ENCODE data around the gene DEGS2. TPM values are rescaled to one million over a fixed set of nuclear protein-coding genes. Genes with fewer than 3 reads are reported as not detected.

Gene DEGS2
- total and polyA plus RNA-seq, 10 donors: 0.33 to 3.2 (median 1.3) TPM

GRCh38 chr14:100104006-100104352 is 55.5 kb downstream of the DEGS2 start:
- intact Hi-C loops (cut with DNase I; ENCODE audit: low total_unique reads): loop anchor here (10.0 kb wide), 1 partner anchor 49 kb away; no protein-coding TSS in a partner anchor

GRCh38 chr14:100103250-100104005 is 56.0 kb downstream of the DEGS2 start:
- TF ChIP-seq, protein P1, sequence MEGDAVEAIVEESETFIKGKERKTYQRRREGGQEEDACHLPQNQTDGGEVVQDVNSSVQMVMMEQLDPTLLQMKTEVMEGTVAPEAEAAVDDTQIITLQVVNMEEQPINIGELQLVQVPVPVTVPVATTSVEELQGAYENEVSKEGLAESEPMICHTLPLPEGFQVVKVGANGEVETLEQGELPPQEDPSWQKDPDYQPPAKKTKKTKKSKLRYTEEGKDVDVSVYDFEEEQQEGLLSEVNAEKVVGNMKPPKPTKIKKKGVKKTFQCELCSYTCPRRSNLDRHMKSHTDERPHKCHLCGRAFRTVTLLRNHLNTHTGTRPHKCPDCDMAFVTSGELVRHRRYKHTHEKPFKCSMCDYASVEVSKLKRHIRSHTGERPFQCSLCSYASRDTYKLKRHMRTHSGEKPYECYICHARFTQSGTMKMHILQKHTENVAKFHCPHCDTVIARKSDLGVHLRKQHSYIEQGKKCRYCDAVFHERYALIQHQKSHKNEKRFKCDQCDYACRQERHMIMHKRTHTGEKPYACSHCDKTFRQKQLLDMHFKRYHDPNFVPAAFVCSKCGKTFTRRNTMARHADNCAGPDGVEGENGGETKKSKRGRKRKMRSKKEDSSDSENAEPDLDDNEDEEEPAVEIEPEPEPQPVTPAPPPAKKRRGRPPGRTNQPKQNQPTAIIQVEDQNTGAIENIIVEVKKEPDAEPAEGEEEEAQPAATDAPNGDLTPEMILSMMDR (IDR thresholded peaks at IDR 0.05 in 8 of 11, conservative IDR thresholded peaks at IDR 0.05 in 3 of 11): no peak
- TF ChIP-seq POLR2A (IDR thresholded peaks at IDR 0.05) (no peak), POLR2AphosphoS5 (IDR thresholded peaks at IDR 0.05) (no peak)
- Histone ChIP-seq H3K4me1 (peaks cover 51 to 100% (median 77%) of the 10 kb centered on the region in 6 donors), H3K27me3 (replicated peaks in 1 of 7) (no peaks in the 10 kb centered on the region)

More at GRCh38 chr14:100104006-100104352, 55.5 kb downstream of the DEGS2 start:
- 48 to 72% (median 62%) methylated on average over 4 of the region's 4 CpGs for WGBS, 5 donors
- peaks cover 51 to 100% (median 79%) of the 10 kb centered on the region in 6 donors for H3K4me1 ChIP-seq
- H3K27me3 ChIP-seq (replicated peaks in 1 of 7): no peaks in the 10 kb centered on the region
- H3K27ac ChIP-seq: peak overlapping the region; percentile 6 to 80 (median 64)
- DNase-seq: no peak
- no peaks in the 10 kb centered on the region for H3K9me3 ChIP-seq
- TF ChIP-seq POLR2AphosphoS5 (IDR thresholded peaks at IDR 0.05) (no peak), POLR2A (IDR thresholded peaks at IDR 0.05) (no peak)
- TF ChIP-seq, protein P1 (IDR thresholded peaks at IDR 0.05 in 8 of 11, conservative IDR thresholded peaks at IDR 0.05 in 3 of 11): no peak
- H3K4me3 ChIP-seq: peak overlapping the region in 1 of 8 donors; percentile 23
- H3K36me3 ChIP-seq: peaks cover 0 to 99% (median 23%) of the 10 kb centered on the region in 6 donors

GRCh38 chr14:100102156-100102785 is 57.2 kb downstream of the DEGS2 start:
- TF ChIP-seq, protein P1 (IDR thresholded peaks at IDR 0.05 in 8 of 11, conservative IDR thresholded peaks at IDR 0.05 in 3 of 11): no peak
- no peak for TF ChIP-seq POLR2A (IDR thresholded peaks at IDR 0.05)
- no peak for TF ChIP-seq POLR2AphosphoS5 (IDR thresholded peaks at IDR 0.05)
- Histone ChIP-seq H3K4me3 (no peak overlapping the region), H3K36me3 (peaks cover 0 to 99% (median 35%) of the 10 kb centered on the region in 6 donors), H3K9me3 (no peaks in the 10 kb centered on the region), H3K27me3 (replicated peaks in 1 of 7) (no peaks in the 10 kb centered on the region), H3K4me1 (peaks cover 45 to 100% (median 66%) of the 10 kb centered on the region in 6 donors), H3K27ac (peak overlapping the region in 7 of 8 donors; percentile 4 to 80 (median 70))
- intact Hi-C loops (cut with DNase I; ENCODE audit: low total_unique reads): loop anchor here (10.0 kb wide), 1 partner anchor 47 kb away; no protein-coding TSS in a partner anchor
- WGBS, 5 donors: 73 to 85% (median 79%) methylated on average over 8 of the region's 8 CpGs
- DNase-seq: no peak

More at GRCh38 chr14:100103250-100104005, 56.0 kb downstream of the DEGS2 start:
- DNase-seq: no peak
- 69 to 82% (median 75%) methylated on average over 10 of the region's 10 CpGs for WGBS, 5 donors
- H3K27ac ChIP-seq: peak overlapping the region; percentile 22 to 80 (median 64)
- intact Hi-C loops (cut with DNase I; ENCODE audit: low total_unique reads): loop anchor here (10.0 kb wide), 1 partner anchor 49 kb away; no protein-coding TSS in a partner anchor
- H3K36me3 ChIP-seq: peaks cover 0 to 99% (median 24%) of the 10 kb centered on the region in 6 donors
- peak overlapping the region in 1 of 8 donors; percentile 23 for H3K4me3 ChIP-seq
- H3K9me3 ChIP-seq: no peaks in the 10 kb centered on the region

Data from spleen (tissue), 11 donors.